Measurements from ENCODE around the gene HSPG2.

Gene HSPG2

DNA sequence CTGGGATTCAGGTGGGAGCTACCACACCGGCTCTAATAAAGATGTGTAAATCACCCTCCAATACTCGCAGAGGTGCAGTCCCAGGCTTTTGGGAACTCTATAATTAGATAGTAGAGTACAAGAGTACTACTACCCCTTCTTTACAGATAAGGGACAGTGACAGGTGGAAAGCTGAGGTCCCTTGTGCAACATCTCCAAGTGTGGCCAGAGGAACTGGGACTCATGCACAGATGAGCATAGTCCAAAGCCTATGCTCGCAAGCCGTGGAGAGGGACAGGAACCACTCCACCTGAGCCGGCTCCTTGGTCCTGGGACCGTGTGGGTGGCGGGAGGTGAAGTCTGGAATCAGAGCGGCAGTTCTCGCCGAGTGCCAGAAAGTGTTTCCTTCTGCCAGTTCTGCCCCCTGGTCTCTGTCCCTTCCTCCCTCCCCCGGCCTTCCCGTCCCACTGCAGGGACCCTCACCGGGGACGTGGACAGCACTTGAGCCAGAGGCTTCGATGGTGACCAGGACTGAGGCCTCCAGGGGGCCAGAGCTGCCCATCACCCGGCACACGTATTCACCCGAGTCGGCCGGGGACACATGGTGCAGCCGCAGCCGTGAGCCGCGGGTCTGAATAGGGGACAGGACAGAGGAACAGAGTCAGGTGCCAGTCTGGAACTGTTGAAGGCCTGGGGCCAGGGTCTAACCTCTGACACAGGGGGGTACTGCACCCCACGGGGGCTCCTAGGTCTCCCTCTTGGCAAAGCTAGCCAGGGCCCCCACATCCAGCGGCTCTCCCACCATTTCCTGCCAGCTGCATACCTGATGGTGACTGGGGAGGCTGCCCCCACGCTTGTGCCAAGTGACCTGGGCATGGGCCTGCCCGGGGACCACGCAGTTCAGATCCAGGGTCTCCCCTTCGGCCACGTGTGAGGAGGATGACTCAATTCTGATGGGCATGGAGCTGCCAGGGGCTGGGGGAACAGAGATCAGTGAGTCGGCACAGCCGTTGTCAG is 91.2 kb downstream of the HSPG2 start:
- in situ Hi-C loops (cut with MboI; ENCODE audit: low sequenced_read_pairs, unreplicated experiment), result no loop called here
- no peak for DNase-seq (ENCODE audit: low spot score)

GRCh38 chr1:21843996-21844395 is 93.1 kb downstream of the HSPG2 start:
- in situ Hi-C loops (cut with MboI; ENCODE audit: low sequenced_read_pairs, unreplicated experiment), result no loop called here
- no peak for DNase-seq (ENCODE audit: low spot score)
- TF ChIP-seq, protein P1, sequence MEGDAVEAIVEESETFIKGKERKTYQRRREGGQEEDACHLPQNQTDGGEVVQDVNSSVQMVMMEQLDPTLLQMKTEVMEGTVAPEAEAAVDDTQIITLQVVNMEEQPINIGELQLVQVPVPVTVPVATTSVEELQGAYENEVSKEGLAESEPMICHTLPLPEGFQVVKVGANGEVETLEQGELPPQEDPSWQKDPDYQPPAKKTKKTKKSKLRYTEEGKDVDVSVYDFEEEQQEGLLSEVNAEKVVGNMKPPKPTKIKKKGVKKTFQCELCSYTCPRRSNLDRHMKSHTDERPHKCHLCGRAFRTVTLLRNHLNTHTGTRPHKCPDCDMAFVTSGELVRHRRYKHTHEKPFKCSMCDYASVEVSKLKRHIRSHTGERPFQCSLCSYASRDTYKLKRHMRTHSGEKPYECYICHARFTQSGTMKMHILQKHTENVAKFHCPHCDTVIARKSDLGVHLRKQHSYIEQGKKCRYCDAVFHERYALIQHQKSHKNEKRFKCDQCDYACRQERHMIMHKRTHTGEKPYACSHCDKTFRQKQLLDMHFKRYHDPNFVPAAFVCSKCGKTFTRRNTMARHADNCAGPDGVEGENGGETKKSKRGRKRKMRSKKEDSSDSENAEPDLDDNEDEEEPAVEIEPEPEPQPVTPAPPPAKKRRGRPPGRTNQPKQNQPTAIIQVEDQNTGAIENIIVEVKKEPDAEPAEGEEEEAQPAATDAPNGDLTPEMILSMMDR (IDR thresholded peaks at IDR 0.05; ENCODE audit: borderline replicate concordance, control extremely low read depth, extremely low read depth, insufficient read depth, missing control alignments), result no peak

More for the DNA sequence above, 91.2 kb downstream of the HSPG2 start:
- TF ChIP-seq, protein P1 (IDR thresholded peaks at IDR 0.05; ENCODE audit: borderline replicate concordance, control extremely low read depth, extremely low read depth, insufficient read depth, missing control alignments), result no peak

GRCh38 chr1:21843208-21843607 is 93.9 kb downstream of the HSPG2 start:
- no peak for DNase-seq (ENCODE audit: low spot score)
- TF ChIP-seq, protein P1 (IDR thresholded peaks at IDR 0.05; ENCODE audit: borderline replicate concordance, control extremely low read depth, extremely low read depth, insufficient read depth, missing control alignments), result no peak
- in situ Hi-C loops (cut with MboI; ENCODE audit: low sequenced_read_pairs, unreplicated experiment), result no loop called here

- in situ Hi-C loops (cut with MboI; ENCODE audit: low sequenced_read_pairs, unreplicated experiment), result no loop called here
- TF ChIP-seq, protein P1 (IDR thresholded peaks at IDR 0.05; ENCODE audit: borderline replicate concordance, control extremely low read depth, extremely low read depth, insufficient read depth, missing control alignments), result no peak
- no peak for DNase-seq (ENCODE audit: low spot score)
Measured at GRCh38 chr1:21842606-21843162, 94.4 kb downstream of the HSPG2 start.

DNA sequence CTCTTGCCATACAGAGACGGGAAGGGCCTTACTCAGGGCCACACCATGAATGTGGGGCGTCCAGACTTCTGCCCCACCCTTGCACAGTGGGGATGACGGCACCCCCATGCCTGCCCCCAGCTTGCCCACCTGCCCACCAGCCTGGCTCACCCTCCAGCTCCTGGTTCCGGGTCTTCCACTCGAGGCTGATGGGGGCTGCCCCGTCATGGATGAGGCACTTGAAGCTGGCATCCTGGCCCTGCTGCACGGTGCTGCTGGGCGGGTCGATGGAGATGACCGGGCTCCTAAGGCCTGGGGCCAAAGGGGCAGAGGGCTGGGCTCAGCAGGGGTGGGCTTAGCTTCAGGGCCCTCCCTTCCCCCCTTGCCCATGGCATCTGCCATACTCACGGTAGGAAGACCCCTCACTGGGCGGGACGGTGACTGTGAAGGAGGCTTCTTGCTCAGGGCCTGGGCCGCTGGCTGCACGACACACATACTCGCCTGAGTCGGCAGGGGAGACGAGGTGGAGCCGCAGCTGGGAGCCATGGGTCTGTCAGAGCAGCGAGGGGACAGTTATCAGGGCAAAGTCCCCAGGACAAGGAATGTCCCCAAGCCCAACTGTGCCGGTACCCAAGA is 95.2 kb downstream of the HSPG2 start:
- in situ Hi-C loops (cut with MboI; ENCODE audit: low sequenced_read_pairs, unreplicated experiment), result no loop called here
- DNase-seq (ENCODE audit: low spot score), result no peak
- TF ChIP-seq, protein P1 (IDR thresholded peaks at IDR 0.05; ENCODE audit: borderline replicate concordance, control extremely low read depth, extremely low read depth, insufficient read depth, missing control alignments), result no peak

DNA sequence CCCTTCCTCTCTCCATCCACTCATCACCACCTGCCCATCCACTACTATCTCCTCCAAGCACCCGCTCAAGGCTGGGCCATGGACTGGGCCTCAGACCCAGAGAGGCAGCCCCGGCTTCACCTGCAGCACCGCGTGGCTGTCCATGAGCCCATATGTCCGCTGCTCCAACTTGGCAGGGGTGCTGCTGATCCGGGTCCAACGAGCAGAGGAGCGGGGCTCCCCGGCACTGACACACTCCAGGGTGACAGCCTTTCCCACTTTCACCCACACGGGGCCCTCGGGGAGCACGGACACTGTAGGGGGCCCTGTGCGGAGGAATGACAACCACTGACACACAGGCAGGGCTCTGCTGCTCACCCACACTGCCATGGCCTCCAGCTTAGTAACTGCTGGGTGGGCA is 96.1 kb downstream of the HSPG2 start:
- no peak for DNase-seq (ENCODE audit: low spot score)
- TF ChIP-seq, protein P1 (IDR thresholded peaks at IDR 0.05; ENCODE audit: borderline replicate concordance, control extremely low read depth, extremely low read depth, insufficient read depth, missing control alignments), result no peak
- in situ Hi-C loops (cut with MboI; ENCODE audit: low sequenced_read_pairs, unreplicated experiment), result no loop called here
